Mucosa of descending colon (tissue), 3 donors: Measurements from ENCODE around the gene PARP3. TPM values are rescaled to one million over a fixed set of nuclear protein-coding genes. Genes with fewer than 3 reads are reported as not detected.

Experiments used
- ATAC-seq: fragments of 200-7000 bp; cut with Tn5 transposase; one replicate; pipeline ENCODE4 v1.9.1; 2020; ENCODE audit warnings: mild to moderate bottlenecking, moderate library complexity
- DNase-seq, 3 donors: peaks; one replicate each; pipeline ENCODE4 v3.0.0-alpha.2; 2020
- H3K36me3 ChIP-seq: fragments of 200-600 bp; one replicate; pipeline ENCODE4 v1.8.0; 2021; ENCODE audit warnings: low read depth, mild to moderate bottlenecking
- H3K4me1 ChIP-seq: fragments of 200-600 bp; one replicate; pipeline ENCODE4 v1.8.0; 2021; ENCODE audit warnings: low read depth, mild to moderate bottlenecking
- H3K4me3 ChIP-seq: fragments of 200-600 bp; one replicate; pipeline ENCODE4 v1.8.0; 2021; ENCODE audit warnings: mild to moderate bottlenecking
- H3K9me3 ChIP-seq: fragments of 200-600 bp; one replicate; pipeline ENCODE4 v1.8.0; 2021; ENCODE audit warnings: mild to moderate bottlenecking
- intact Hi-C, 2 donors: fragments of 100-400 bp; cut with DNase I in 1 of 2; cut with micrococcal nuclease in 1 of 2; formaldehyde crosslinking; loops; one replicate each; pipeline versions ENCODE4 v1.11.0 to v1.11.1; 2022; cut with DNase I, micrococcal nuclease
- total RNA-seq, 3 donors: library from RNA; stranded (reverse); fragmentation: NEBNext Ultra II Directional in 2 of 3; extraction: Animal tissue kit (Norgen Biotek cat#: 25700) in 2 of 3; gene quantifications; one replicate each; pipeline versions ENCODE4 v1.2.1 to v1.2.4, GENCODE V29; 2021 to 2023
- TF ChIP-seq, protein P1 (sequence below): fragments of 200-600 bp; IDR thresholded peaks from one replicate; pipeline ENCODE4 v1.8.0; 2022; ENCODE audit warnings: antibody characterized with exemption, mild to moderate bottlenecking
- donor health status: DM: no; HTN: no; CAD: no; lungs with moderate emphysema.
- donor health status: DM: no; HTN: no; CAD: no.
- donor health status: DM: no; HTN: yes; CAD: no.

Gene PARP3
- total RNA-seq, 3 donors from 2014 or later: 27.0 to 34.0 (median 29.2) TPM

GRCh38 chr3:51970606-51971300, 28.6 kb downstream of the PARP3 start:
- Histone ChIP-seq H3K4me1 (peaks cover 20% of the 10 kb centered on the region), H3K9me3 (no peaks in the 10 kb centered on the region), H3K4me3 (no peak overlapping the region), H3K36me3 (no peaks in the 10 kb centered on the region)
- TF ChIP-seq, protein P1, sequence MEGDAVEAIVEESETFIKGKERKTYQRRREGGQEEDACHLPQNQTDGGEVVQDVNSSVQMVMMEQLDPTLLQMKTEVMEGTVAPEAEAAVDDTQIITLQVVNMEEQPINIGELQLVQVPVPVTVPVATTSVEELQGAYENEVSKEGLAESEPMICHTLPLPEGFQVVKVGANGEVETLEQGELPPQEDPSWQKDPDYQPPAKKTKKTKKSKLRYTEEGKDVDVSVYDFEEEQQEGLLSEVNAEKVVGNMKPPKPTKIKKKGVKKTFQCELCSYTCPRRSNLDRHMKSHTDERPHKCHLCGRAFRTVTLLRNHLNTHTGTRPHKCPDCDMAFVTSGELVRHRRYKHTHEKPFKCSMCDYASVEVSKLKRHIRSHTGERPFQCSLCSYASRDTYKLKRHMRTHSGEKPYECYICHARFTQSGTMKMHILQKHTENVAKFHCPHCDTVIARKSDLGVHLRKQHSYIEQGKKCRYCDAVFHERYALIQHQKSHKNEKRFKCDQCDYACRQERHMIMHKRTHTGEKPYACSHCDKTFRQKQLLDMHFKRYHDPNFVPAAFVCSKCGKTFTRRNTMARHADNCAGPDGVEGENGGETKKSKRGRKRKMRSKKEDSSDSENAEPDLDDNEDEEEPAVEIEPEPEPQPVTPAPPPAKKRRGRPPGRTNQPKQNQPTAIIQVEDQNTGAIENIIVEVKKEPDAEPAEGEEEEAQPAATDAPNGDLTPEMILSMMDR: no peak
- no peak for ATAC-seq
- peak in 2 of 3 donors; percentile 48 to 56 for DNase-seq
- intact Hi-C loops: no loop called here

DNA sequence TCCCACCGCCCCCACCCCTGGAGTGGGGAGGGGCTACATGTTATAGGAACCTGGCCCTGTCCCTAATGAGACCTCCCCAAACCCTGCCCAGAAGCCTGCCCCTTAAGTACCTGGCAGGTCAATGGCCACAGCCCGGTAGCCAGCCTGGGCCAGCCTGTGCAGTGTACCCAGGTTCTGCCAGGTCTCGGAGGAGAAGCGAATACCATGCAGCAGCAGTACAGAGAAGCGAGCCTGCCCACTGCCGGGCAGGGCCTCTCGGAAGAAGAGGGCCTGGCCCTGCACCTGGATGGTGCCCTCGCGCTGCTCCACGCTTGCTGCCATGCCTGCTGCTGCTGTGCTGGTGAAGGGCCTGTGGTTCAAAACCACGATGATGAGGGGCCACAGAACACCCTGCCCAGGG, 29.2 kb downstream of the PARP3 start:
- no peaks in the 10 kb centered on the region for H3K36me3 ChIP-seq
- DNase-seq: peak in 1 of 3 donors; percentile 27
- peaks cover 20% of the 10 kb centered on the region for H3K4me1 ChIP-seq
- H3K4me3 ChIP-seq: no peak overlapping the region
- no peak for ATAC-seq
- H3K9me3 ChIP-seq: no peaks in the 10 kb centered on the region
- intact Hi-C loops: no loop called here
- TF ChIP-seq, protein P1: no peak

DNA sequence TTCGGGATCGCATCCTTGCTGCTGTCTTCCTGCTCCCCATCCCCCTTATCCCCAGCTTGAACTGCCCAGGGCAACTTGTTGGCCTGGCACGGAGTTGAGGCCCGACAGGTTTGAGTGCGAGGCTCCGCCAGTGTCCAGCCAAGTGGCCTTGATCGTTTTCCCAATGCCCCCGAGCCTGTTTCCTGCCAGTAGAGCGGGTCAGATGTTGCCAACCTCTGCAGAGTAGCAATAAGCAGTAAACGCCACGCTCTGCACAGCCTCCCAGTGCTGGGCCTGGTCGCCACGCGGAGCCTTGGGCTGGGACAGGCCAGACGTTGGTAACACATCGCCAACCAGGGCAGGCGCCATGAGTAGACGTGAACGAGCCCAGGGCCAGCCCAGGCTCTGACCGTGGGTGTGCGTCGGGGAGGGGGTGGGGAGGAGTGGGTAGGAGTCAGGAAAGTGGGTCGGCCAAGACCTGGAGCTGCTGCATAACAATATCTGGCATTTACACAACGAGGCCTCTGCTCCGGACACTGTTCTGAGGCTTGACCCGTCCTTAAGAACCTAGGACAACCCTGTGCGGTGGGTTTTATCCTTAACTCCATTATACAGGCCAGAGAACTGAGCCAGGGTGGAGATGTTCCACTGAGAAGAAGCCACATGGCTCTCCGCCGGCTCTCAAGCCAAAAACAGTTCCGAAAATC, 32.3 kb downstream of the PARP3 start:
- peak; percentile 49 to 81 (median 72) for DNase-seq
- Histone ChIP-seq H3K4me3 (peak overlapping the region; percentile 15), H3K4me1 (peaks cover 11% of the 10 kb centered on the region), H3K9me3 (no peaks in the 10 kb centered on the region), H3K36me3 (no peaks in the 10 kb centered on the region)
- TF ChIP-seq, protein P1: peak; percentile 2
- intact Hi-C loops: no loop called here
- ATAC-seq: peak; percentile 33

DNA sequence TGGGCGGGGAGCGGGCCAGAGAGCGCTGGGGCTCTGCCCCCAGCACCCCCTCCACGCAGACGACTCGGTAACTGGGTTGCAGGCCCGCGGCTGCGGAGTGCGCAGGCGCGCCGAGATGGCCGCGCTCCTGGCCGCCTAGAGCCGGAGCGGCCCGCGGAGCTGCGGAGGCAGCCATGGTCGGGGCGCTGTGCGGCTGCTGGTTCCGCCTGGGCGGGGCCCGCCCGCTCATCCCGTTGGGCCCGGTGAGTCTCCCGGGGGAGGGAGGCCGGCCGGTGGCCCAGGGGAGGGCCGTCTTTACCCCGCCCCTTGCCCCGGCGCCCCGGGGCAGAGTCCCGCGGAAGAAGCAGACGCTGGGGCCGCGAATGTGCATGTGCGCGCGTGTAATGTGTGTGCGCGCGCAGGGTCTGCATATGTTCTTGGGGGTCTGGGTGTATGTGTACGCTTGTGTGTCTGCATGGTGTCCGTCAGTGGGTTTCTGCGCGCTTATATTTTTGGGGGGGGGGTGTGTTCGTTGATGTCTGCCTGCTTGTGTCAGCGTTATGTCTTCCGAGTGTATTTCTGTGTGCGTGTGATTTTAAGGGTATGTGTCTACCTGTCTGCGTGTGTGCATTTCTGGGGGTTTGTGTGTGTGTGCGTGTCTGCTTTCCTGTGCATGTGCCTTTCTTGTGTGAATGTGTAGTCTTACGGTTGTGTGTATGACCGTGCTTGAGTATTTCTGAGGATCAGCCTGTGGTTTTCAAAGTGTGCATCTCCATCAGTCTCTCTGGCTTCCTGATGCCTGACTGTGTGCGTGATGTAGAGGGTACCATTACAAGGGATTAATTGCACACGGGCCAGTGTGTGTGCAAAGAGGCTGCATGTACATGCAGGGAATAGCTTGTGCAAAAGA, 33.0 kb downstream of the PARP3 start, which contains the start of gene ABHD14A:
Gene ABHD14A (plus strand): TSS at position 102 of the 889 bp plus-strand sequence. CDS start 72 bp downstream, at position 174.
- TF ChIP-seq, protein P1: no peak
- intact Hi-C loops: no loop called here
- ATAC-seq: peak; percentile 82

GRCh38 chr3:51975852-51976549, 33.8 kb downstream of the PARP3 start:
- H3K36me3 ChIP-seq: no peaks in the 10 kb centered on the region
- H3K4me3 ChIP-seq: no peak overlapping the region
- ATAC-seq: no peak
- TF ChIP-seq, protein P1: no peak
- H3K9me3 ChIP-seq: no peaks in the 10 kb centered on the region
- intact Hi-C loops: no loop called here
- peaks cover 12% of the 10 kb centered on the region for H3K4me1 ChIP-seq
- DNase-seq: peak; percentile 75 to 84 (median 81)

More for the DNA sequence above, 33.0 kb downstream of the PARP3 start, which contains the start of gene ABHD14A:
- H3K4me3 ChIP-seq: peak within 1 kb of the TSS; percentile 15
- no peaks in the 10 kb centered on the region for H3K36me3 ChIP-seq
- H3K9me3 ChIP-seq: no peaks in the 10 kb centered on the region
- H3K4me1 ChIP-seq: peaks cover 11% of the 10 kb centered on the region
- DNase-seq: peak; percentile 85 to 92 (median 90)
